K562 (cell line): ENCODE data around the gene MIXL1. TPM values are rescaled to one million over a fixed set of nuclear protein-coding genes. Genes with fewer than 3 reads are reported as not detected.

Experiments used
- ATAC-seq: fragments of 200-7000 bp; cut with Tn5 transposase; 3 replicates; pipeline ENCODE4 v1.9.1; 2020; ENCODE audit warnings: moderate library complexity
- BruUV-seq: library from RNA; stranded (reverse); fragments of 400-500 nt; replicated peaks from 2 replicates; lab custom pipeline; 2021; lab: Mats Ljungman, UMichigan
- CTCF ChIA-PET: fragments of 300-600 bp; formaldehyde crosslinking; extraction: SDS; loops from one replicate; lab custom pipeline; 2021; ENCODE audit warnings: low intra/inter-chr PET ratio; lab: Yijun Ruan, JAX
- POLR2A ChIA-PET: fragments of 300-600, 350-650 bp; sonication (Branson Sonifier 250); formaldehyde crosslinking; extraction: SDS; loops from one replicate; lab custom pipeline; 2021; ENCODE audit warnings: antibody characterized with exemption, inconsistent platforms; lab: Yijun Ruan, JAX
- DNase-seq, 4 experiments: peaks; one replicate each; pipeline versions ENCODE4 v3.0.0 to v3.0.0-alpha.2; 2011 to 2018; ENCODE audit warnings: low spot score in 3 of 4, mixed read lengths in 3 of 4; ENCODE audit errors: extremely low read depth in 1 of 4
- FAIRE-seq: peaks from 2 replicates; lab custom pipeline; 2011; peaks lifted over from hg19 to GRCh38; lab: Jason Lieb, UNC
- H2AFZ ChIP-seq: 2 replicates; pipeline ENCODE4 v1.6.0; 2011; ENCODE audit warnings: low read depth, low read length, control low read depth, inconsistent platforms
- H3K27ac ChIP-seq: fragments of 200-600 bp; 3 replicates; pipeline ENCODE4 v1.8.0; 2011; ENCODE audit warnings: low read depth, mild to moderate bottlenecking, control low read depth, inconsistent platforms, low read length, moderate library complexity, mixed read lengths; ENCODE audit errors: extremely low read depth
- H3K27me3 ChIP-seq, 2 experiments: fragments of 300-600 bp in 1 of 2; 2 replicates in 1 of 2; 3 replicates in 1 of 2; pipeline versions ENCODE4 v1.6.0 to v1.8.0; 2011; ENCODE audit warnings: inconsistent platforms in 2 of 2, low read length in 2 of 2, mild to moderate bottlenecking in 1 of 2, mixed read lengths in 1 of 2, moderate library complexity in 1 of 2; ENCODE audit not compliant: control insufficient read depth in 2 of 2, insufficient read depth in 2 of 2
- H3K36me3 ChIP-seq: fragments of 300-600 bp; 3 replicates; pipeline ENCODE4 v1.8.0; 2011; ENCODE audit warnings: mild to moderate bottlenecking, low read length, inconsistent platforms; ENCODE audit not compliant: control insufficient read depth, insufficient read depth
- H3K4me1 ChIP-seq, 2 experiments: fragments of 200-600 bp in 1 of 2; replicated peaks in 1 of 2; 2 replicates in 1 of 2; 3 replicates in 1 of 2; pipeline versions ENCODE4 v1.5.1 to v1.8.0; 2011; ENCODE audit warnings: inconsistent platforms in 2 of 2, low read length in 2 of 2, mild to moderate bottlenecking in 1 of 2, mixed read lengths in 1 of 2, moderate library complexity in 1 of 2; ENCODE audit not compliant: control insufficient read depth in 2 of 2, insufficient read depth in 2 of 2
- H3K4me2 ChIP-seq: 2 replicates; pipeline ENCODE4 v1.6.1; 2011; ENCODE audit warnings: low read length, control low read depth, inconsistent platforms, mixed read lengths; ENCODE audit not compliant: insufficient read depth
- H3K4me3 ChIP-seq: fragments of 200-600 bp; sonication (generic), shearing (Covaris generic); 2 replicates; pipeline ENCODE4 v1.5.1; 2016; ENCODE audit warnings: control low read depth, inconsistent platforms
- H3K79me2 ChIP-seq: fragments of 200-600 bp; 3 replicates; pipeline ENCODE4 v1.8.0; 2011; ENCODE audit warnings: low read length, inconsistent platforms; ENCODE audit not compliant: control insufficient read depth, insufficient read depth
- H3K9ac ChIP-seq, 2 experiments: 2 replicates each; pipeline versions ENCODE4 v1.6.0 to v1.6.1; 2011; ENCODE audit warnings: low read depth in 2 of 2, low read length in 2 of 2, control low read depth in 1 of 2, inconsistent platforms in 1 of 2, mild to moderate bottlenecking in 1 of 2, mixed read lengths in 1 of 2; ENCODE audit not compliant: insufficient read depth in 1 of 2
- H3K9me1 ChIP-seq: one replicate; pipeline ENCODE4 v1.6.0; 2011; ENCODE audit warnings: inconsistent platforms, mild to moderate bottlenecking, low read length, moderate library complexity; ENCODE audit not compliant: control insufficient read depth, insufficient read depth
- H3K9me3 ChIP-seq: replicated peaks from 2 replicates; pipeline ENCODE4 v1.5.1; 2011; ENCODE audit warnings: low read depth, low read length, inconsistent platforms; ENCODE audit not compliant: control insufficient read depth, insufficient read depth
- H4K20me1 ChIP-seq: replicated peaks from 2 replicates; pipeline ENCODE4 v1.6.1; 2011; ENCODE audit warnings: low read length, inconsistent platforms, mixed read lengths; ENCODE audit not compliant: control insufficient read depth, insufficient read depth
- CTCFL ChIP-seq: IDR thresholded peaks from 2 replicates; pipeline ENCODE4 v1.6.1; 2011; ENCODE audit warnings: borderline replicate concordance, low read depth, mild to moderate bottlenecking, moderate library complexity, low read length; ENCODE audit not compliant: insufficient read depth, poor library complexity, severe bottlenecking
- NFIC ChIP-seq: fragments of 450-650 bp; IDR thresholded peaks from 2 replicates; pipeline ENCODE4 v1.6.1; 2017; ENCODE audit warnings: mild to moderate bottlenecking, inconsistent platforms
- SNAPC5 ChIP-seq: fragments of 250-450 bp; sonication (Bioruptor Pico); IDR thresholded peaks from 2 replicates; pipeline ENCODE4 v1.8.0; 2021; ENCODE audit warnings: moderate library complexity, mild to moderate bottlenecking, inconsistent platforms
- ZBTB17 ChIP-seq: fragments of 450-650 bp; formaldehyde crosslinking; IDR thresholded peaks from 2 replicates; pipeline ENCODE4 v1.4.0; 2020; ENCODE audit warnings: mild to moderate bottlenecking
- ZBTB9 ChIP-seq: fragments of 450-650 bp; formaldehyde crosslinking; IDR thresholded peaks from 2 replicates; pipeline ENCODE4 v1.4.0; 2020; ENCODE audit warnings: mild to moderate bottlenecking, moderate library complexity
- ZNF143 ChIP-seq: sonication (generic); formaldehyde crosslinking; IDR thresholded peaks from 2 replicates; pipeline ENCODE4 v1.9.0; 2022; ENCODE audit warnings: mild to moderate bottlenecking, missing genetic modification reagents
- WGBS: fragments of 100-300 bp; shearing (Covaris generic); methylation state at CpG from one replicate; pipeline ENCODE4 v1.1.6; 2016; ENCODE audit warnings: low coverage, mixed read lengths; ENCODE audit not compliant: insufficient coverage; ENCODE audit errors: missing lambda C conversion rate; 5-methylcytosine and 5-hydroxymethylcytosine counted together
- in situ Hi-C: fragments of 300-500 bp; cut with MboI; formaldehyde crosslinking; loops from 4 replicates; pipeline ENCODE4 v1.15.0; 2018; ENCODE audit warnings: inconsistent platforms, mixed read lengths
- intact Hi-C: fragments of 100-400 bp; cut with micrococcal nuclease; formaldehyde crosslinking; loops from 2 replicates; pipeline ENCODE4 v1.14.2; 2022
- polyA plus RNA-seq, 8 experiments: library from polyadenylated mRNA; depleted of rRNA in 4 of 8; stranded (reverse) in 5 of 8; unstranded in 3 of 8; fragments of >200 nt; fragmentation: Nextera tagmentation in 2 of 8; fragmentation: Illumina TruSeq in 1 of 8; extraction: Ambion mirVana in 2 of 8; extraction: Trizol in 1 of 8; gene quantifications; 2 replicates each; pipeline versions ENCODE4 v1.2.1 to v1.2.3, GENCODE V29; 2011 to 2014; ENCODE audit warnings: inconsistent platforms in 1 of 8, missing spikeins in 1 of 8
- total RNA-seq, 7 experiments: library from RNA; depleted of rRNA in 6 of 7; stranded (reverse); fragments of >200 nt in 6 of 7; fragmentation: Illumina TruSeq in 2 of 7; extraction: Trizol in 2 of 7; gene quantifications; 2 replicates each; pipeline versions ENCODE4 v1.2.1 to v1.2.3, GENCODE V29; 2011 to 2021; ENCODE audit warnings: low replicate concordance in 1 of 7

The MIXL1 gene
- total and polyA plus RNA-seq, 9 of the 15 experiments (the other 6 are each of a cell fraction or from before 2014, with no cell fraction given): not detected

GRCh38 chr1:226274138-226274537 lies 50.7 kb downstream of the MIXL1 start:
- intact Hi-C loops: no loop called here
- in situ Hi-C loops: no loop called here
- no peak overlapping the region for H3K4me2 ChIP-seq
- 95% methylated on average over 1 of the region's 1 CpG for WGBS
- FAIRE-seq (no peak), ATAC-seq (no peak), DNase-seq (no peak)
- H3K9me3 ChIP-seq: no peaks in the 10 kb centered on the region
- no peaks in the 10 kb centered on the region for H4K20me1 ChIP-seq
- H2AFZ ChIP-seq: no peak overlapping the region
- H3K9me1 ChIP-seq: no peaks in the 10 kb centered on the region
- H3K9ac ChIP-seq: no peak overlapping the region
- no peaks in the 10 kb centered on the region for H3K79me2 ChIP-seq
- no peaks in the 10 kb centered on the region for H3K27me3 ChIP-seq
- no peaks in the 10 kb centered on the region for H3K4me1 ChIP-seq
- no peak overlapping the region for H3K27ac ChIP-seq
- BruUV-seq: no TSS peak
- ChIA-PET CTCF (no interaction called here), POLR2A (interaction anchor here (0.6 to 0.9 kb wide), 2 partner anchors 9 to 212 kb away, joined by 3 read pairs; no protein-coding TSS in a partner anchor)
- H3K4me3 ChIP-seq: no peak overlapping the region
- TF ChIP-seq ZBTB9 (no peak), SNAPC5 (CRISPR knock-in tag) (no peak), NFIC (peak; percentile 42), ZBTB17 (CRISPR knock-in tag) (no peak), ZNF143 (no peak), CTCFL (no peak)
- peaks cover 60% of the 10 kb centered on the region; the same call in 2 of the 3 replicates for H3K36me3 ChIP-seq
